Raji (cell line): Measurements from ENCODE around the gene FGFRL1.

Source experiments
- POLR2A ChIP-seq: IDR thresholded peaks from 2 replicates; pipeline ENCODE4 v1.6.1; 2011; ENCODE audit warnings: low read depth, low read length, control low read depth; ENCODE audit not compliant: insufficient read depth

Gene FGFRL1

GRCh38 chr4:1074077-1074476 is 62.7 kb downstream of the FGFRL1 start:
- no peak for TF ChIP-seq POLR2A

DNA sequence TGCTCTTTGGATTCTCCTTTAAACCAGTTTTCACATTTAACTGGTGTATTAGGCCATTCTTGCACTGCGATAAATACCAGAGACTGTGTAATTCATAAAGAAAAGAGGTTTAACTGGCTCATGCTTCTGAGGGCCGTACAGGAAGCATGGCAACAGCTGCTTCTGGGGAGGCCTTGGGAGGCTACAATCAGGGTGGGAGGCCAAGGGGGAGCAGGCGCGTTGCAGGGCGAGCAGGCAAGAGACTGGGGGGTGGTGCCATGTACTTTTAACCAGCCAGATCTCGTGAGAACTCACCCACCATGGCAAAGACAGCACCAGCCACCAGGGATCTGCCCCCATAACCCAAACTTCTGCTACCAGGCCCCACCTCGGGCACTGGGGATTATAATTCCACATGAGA is 63.8 kb downstream of the FGFRL1 start:
- TF ChIP-seq POLR2A = no peak

DNA sequence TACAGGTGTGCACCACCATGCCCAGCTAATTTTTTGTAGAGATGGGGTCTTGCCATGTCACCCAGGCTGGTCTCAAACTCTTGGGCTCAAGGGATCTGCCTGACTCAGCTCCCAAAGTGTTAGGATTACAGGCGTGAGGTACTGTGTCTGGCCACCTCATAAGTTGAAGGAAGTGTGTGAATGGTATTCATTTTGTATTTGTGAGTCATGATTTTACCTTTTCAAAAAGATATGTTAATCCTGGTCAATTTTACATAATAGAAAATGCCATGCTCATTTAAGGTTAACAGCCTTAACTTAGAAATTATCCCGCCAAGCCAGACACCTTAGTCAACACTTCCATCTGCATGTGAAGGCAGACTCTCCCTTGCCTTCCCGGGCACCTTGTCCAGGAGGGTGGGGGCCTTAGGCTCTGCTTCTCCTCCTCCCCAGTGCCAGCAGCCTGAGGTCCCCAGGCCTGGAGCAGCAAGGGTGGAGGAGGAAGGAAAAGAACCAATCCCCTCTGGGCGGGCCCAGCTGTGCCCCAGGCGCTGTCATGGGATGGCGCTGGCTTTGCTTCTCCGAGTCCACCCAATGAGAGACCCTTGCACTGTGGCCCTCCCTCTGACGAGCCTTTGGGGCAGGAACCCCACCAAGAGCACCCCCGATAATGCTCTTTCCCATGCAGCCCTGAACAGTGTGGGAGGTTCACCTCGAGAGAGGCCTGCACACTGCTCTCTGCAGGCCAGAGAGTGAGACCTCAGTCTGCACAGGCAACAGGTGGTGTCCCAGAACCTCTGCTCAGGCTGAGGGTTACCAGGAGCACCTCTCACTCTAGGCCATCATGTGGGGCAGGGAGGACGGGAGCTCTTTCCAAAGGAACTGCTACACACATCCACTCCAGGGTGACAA is 64.6 kb downstream of the FGFRL1 start:
- no peak for TF ChIP-seq POLR2A
